Mammary epithelial cell (primary cell): ENCODE results near the gene NAGA.

Experiments used
- EZH2 ChIP-seq: IDR thresholded peaks from 2 replicates; pipeline ENCODE4 v1.6.1; 2012; ENCODE audit warnings: low read length, inconsistent platforms, borderline replicate concordance
- TF ChIP-seq, protein P1 (sequence below), 2 donors: IDR thresholded peaks in 1 of 2; conservative IDR thresholded peaks in 1 of 2; 2 replicates each; pipeline ENCODE4 v1.5.1; 2011 to 2012; ENCODE audit warnings: inconsistent platforms in 2 of 2, low read length in 2 of 2, mild to moderate bottlenecking in 2 of 2, control low read depth in 1 of 2, low read depth in 1 of 2; ENCODE audit not compliant: insufficient read depth in 1 of 2; ENCODE audit errors: extremely low read depth in 1 of 2

DNA sequence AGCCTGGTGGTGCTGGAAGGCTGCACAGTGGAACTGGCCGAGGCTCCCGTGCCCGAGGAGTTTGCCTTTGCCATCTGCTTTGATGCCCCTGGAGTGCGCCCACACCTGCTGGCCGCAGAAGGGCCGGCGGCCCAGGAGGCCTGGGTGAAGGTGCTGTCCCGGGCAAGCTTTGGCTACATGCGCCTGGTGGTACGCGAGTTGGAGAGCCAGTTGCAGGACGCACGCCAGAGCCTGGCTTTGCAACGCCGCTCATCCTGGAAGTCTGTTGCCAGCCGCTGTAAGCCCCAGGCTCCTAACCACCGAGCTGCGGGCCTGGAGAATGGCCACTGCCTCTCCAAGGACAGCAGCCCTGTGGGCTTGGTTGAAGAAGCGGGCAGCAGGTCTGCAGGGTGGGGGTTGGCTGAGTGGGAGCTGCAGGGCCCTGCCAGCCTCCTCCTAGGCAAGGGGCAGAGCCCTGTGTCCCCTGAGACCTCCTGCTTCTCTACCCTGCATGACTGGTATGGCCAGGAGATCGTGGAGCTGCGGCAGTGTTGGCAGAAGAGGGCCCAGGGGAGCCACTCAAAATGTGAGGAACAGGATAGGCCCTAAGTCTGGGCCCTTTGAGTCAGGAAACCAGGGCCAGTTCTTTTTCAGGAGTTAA, 7.0 kb upstream of the NAGA start:
- TF ChIP-seq, protein P1, sequence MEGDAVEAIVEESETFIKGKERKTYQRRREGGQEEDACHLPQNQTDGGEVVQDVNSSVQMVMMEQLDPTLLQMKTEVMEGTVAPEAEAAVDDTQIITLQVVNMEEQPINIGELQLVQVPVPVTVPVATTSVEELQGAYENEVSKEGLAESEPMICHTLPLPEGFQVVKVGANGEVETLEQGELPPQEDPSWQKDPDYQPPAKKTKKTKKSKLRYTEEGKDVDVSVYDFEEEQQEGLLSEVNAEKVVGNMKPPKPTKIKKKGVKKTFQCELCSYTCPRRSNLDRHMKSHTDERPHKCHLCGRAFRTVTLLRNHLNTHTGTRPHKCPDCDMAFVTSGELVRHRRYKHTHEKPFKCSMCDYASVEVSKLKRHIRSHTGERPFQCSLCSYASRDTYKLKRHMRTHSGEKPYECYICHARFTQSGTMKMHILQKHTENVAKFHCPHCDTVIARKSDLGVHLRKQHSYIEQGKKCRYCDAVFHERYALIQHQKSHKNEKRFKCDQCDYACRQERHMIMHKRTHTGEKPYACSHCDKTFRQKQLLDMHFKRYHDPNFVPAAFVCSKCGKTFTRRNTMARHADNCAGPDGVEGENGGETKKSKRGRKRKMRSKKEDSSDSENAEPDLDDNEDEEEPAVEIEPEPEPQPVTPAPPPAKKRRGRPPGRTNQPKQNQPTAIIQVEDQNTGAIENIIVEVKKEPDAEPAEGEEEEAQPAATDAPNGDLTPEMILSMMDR (conservative IDR thresholded peaks at IDR 0.05 in 1 of 2, IDR thresholded peaks at IDR 0.05 in 1 of 2; ENCODE audit: extremely low read depth in 1 of 2, insufficient read depth in 1 of 2, low read depth in 1 of 2, low read length in 2 of 2), result no peak
- no peak for TF ChIP-seq EZH2
